H1 (cell line): Measurements from ENCODE around the gene KCNT1. TPM values are rescaled to one million over a fixed set of nuclear protein-coding genes. Genes with fewer than 3 reads are reported as not detected.

ENCODE experiments used
- CREB1 ChIP-seq: IDR thresholded peaks from 2 replicates; pipeline ENCODE4 v1.6.1; 2012; ENCODE audit warnings: inconsistent platforms
- CTBP2 ChIP-seq: IDR thresholded peaks from 2 replicates; pipeline ENCODE4 v1.7.0; 2011; ENCODE audit warnings: borderline replicate concordance, mild to moderate bottlenecking, moderate library complexity, mixed read lengths, low read length; ENCODE audit not compliant: insufficient read depth, insufficient read length
- GTF2F1 ChIP-seq: IDR thresholded peaks from 2 replicates; pipeline ENCODE4 v1.6.1; 2012; ENCODE audit warnings: low read depth, low read length, improper control_type of control experiment, borderline replicate concordance
- HDAC6 ChIP-seq: IDR thresholded peaks from one replicate; pipeline ENCODE4 v1.7.1; 2012; ENCODE audit warnings: low read depth, mild to moderate bottlenecking, inconsistent platforms, low read length, moderate library complexity
- POLR2A ChIP-seq, 2 experiments: IDR thresholded peaks; 1 replicate in 1 of 2; 2 replicates in 1 of 2; pipeline ENCODE4 v1.6.1; 2011; ENCODE audit warnings: low read depth in 2 of 2, low read length in 2 of 2, mild to moderate bottlenecking in 2 of 2; ENCODE audit errors: control extremely low read depth in 1 of 2
- POU5F1 ChIP-seq: IDR thresholded peaks from 2 replicates; pipeline ENCODE4 v1.6.1; 2011; ENCODE audit warnings: low read depth, mild to moderate bottlenecking, low read length, moderate library complexity
- SIN3A ChIP-seq, 2 experiments: IDR thresholded peaks in 1 of 2; conservative IDR thresholded peaks in 1 of 2; 2 replicates each; pipeline ENCODE4 v1.6.1; 2011 to 2012; ENCODE audit warnings: low read length in 2 of 2, improper control_type of control experiment in 1 of 2, low read depth in 1 of 2, mild to moderate bottlenecking in 1 of 2
- polyA plus RNA-seq, 7 experiments: library from polyadenylated mRNA; depleted of rRNA in 3 of 7; stranded (reverse) in 5 of 7; unstranded in 2 of 7; fragments of >200 nt in 5 of 7; fragments of 200-250 nt in 2 of 7; gene quantifications; 1 replicate in 5 of 7; 2 replicates in 1 of 7; 4 replicates in 1 of 7; pipeline versions ENCODE4 v1.2.1 to v1.2.3, GENCODE V29; 2011 to 2013; ENCODE audit warnings: missing spikeins in 2 of 7, mixed read lengths in 2 of 7
- total RNA-seq: library from RNA; stranded (reverse); fragmentation: NEBNext Ultra II Directional; extraction: Animal tissue kit (Norgen Biotek cat#: 25700); gene quantifications from 2 replicates; pipeline ENCODE4 v1.2.1, GENCODE V29; 2021

KCNT1 gene
- total and polyA plus RNA-seq, 2 of the 8 experiments (the other 6 are each of a cell fraction or from before 2014, with no cell fraction given) = 0.13 to 0.20 TPM

DNA sequence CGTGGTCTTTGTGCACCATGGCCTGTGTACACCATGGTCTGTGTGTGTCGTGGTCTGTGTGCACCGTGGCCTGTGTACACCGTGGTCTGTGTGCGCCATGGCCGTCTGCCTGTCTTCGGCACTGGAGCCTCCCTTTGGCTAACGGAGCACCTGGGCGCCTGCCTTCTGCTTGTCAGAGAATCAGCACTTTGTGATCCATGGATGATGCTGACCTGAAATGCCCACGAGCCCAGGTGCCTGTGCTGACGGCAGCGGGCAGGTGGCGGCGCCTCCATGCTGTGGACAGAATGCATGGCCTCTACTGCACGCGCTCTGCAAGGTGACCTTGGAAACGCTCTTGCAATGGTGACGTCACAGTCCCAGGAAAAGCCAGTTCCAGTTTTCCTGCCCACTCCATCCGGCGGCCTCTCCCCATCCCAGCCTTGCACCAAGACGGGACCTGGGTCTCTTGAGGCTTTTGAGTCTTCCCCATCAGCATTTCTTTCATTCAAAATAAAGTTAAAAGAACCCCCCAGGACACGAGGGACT is 24.3 kb upstream of the KCNT1 start (continued):
- no peak for TF ChIP-seq SIN3A (conservative IDR thresholded peaks at IDR 0.05 in 1 of 2, IDR thresholded peaks at IDR 0.05 in 1 of 2; ENCODE audit: low read depth in 1 of 2, low read length in 2 of 2)
- TF ChIP-seq POU5F1 = no peak
- no peak for TF ChIP-seq HDAC6
- TF ChIP-seq CREB1 = no peak
- no peak for TF ChIP-seq GTF2F1
- no peak for TF ChIP-seq POLR2A (IDR thresholded peaks at IDR 0.05; ENCODE audit: control extremely low read depth in 1 of 2, low read depth in 2 of 2, low read length in 2 of 2)
- TF ChIP-seq CTBP2 = no peak
